GM12878 (cell line): ENCODE results near the gene KDM4F. TPM values are rescaled to one million over a fixed set of nuclear protein-coding genes. Genes with fewer than 3 reads are reported as not detected.
"Not testable (repeated sequence)": the region's sequence is repeated elsewhere in the genome, so short reads cannot be mapped to it uniquely, and the experiment has no call there.

ENCODE experiments used
- ATAC-seq: fragments of 200-7000 bp; cut with Tn5 transposase; 3 replicates; pipeline ENCODE4 v1.9.1; 2020; ENCODE audit warnings: mild to moderate bottlenecking, moderate library complexity
- Bru-seq: library from RNA; stranded (reverse); fragments of 400-500 nt; gene quantifications from one replicate; lab custom pipeline; 2021; lab: Mats Ljungman, UMichigan
- BruChase-seq, 2 experiments: library from RNA; stranded (reverse); fragments of 400-500 nt; gene quantifications; one replicate each; lab custom pipeline; 2021; lab: Mats Ljungman, UMichigan
- BruUV-seq: library from RNA; stranded (reverse); fragments of 400-500 nt; replicated peaks from 2 replicates; lab custom pipeline; 2021; lab: Mats Ljungman, UMichigan
- CTCF ChIA-PET: fragments of 300-600 bp; sonication (Branson Sonifier 250); formaldehyde crosslinking; extraction: SDS; loops from one replicate; lab custom pipeline; 2021; ENCODE audit warnings: inconsistent platforms; lab: Yijun Ruan, JAX
- POLR2A ChIA-PET: fragments of 350-600 bp; formaldehyde crosslinking; extraction: SDS; loops from one replicate; lab custom pipeline; 2021; ENCODE audit warnings: inconsistent platforms; lab: Charles Lee
- RAD21 ChIA-PET: fragments of 300-600 bp; sonication (Branson Sonifier 250); formaldehyde crosslinking; loops from one replicate; lab custom pipeline; 2023; ENCODE audit warnings: antibody characterized with exemption; ENCODE audit not compliant: unreplicated experiment; lab: Charles Lee
- SMC1A ChIA-PET: fragments of 300-600 bp; sonication (Branson Sonifier 250); formaldehyde crosslinking; loops from one replicate; lab custom pipeline; 2023; ENCODE audit not compliant: unreplicated experiment, uncharacterized antibody; lab: Charles Lee
- DNase-seq: peaks from one replicate; pipeline ENCODE4 v3.0.0-alpha.2; 2011; ENCODE audit warnings: low read depth, low spot score
- FAIRE-seq: peaks from 3 replicates; lab custom pipeline; 2011; peaks lifted over from hg19 to GRCh38; lab: Jason Lieb, UNC
- H2AFZ ChIP-seq: 2 replicates; pipeline ENCODE4 v1.6.0; 2011; ENCODE audit warnings: low read depth, low read length, control low read depth; ENCODE audit not compliant: control insufficient read depth
- H3K27ac ChIP-seq: 2 replicates; pipeline ENCODE4 v1.5.1; 2011; ENCODE audit warnings: control low read depth; ENCODE audit not compliant: control insufficient read depth, insufficient read depth
- H3K27me3 ChIP-seq, 2 experiments: replicated peaks in 1 of 2; 2 replicates each; pipeline versions ENCODE4 v1.6.0 to v1.6.1; 2011; ENCODE audit warnings: low read length in 1 of 2; ENCODE audit not compliant: control insufficient read depth in 2 of 2, insufficient read depth in 2 of 2
- H3K36me3 ChIP-seq, 2 experiments: 2 replicates each; pipeline ENCODE4 v1.5.1; 2011; ENCODE audit warnings: low read length in 1 of 2; ENCODE audit not compliant: control insufficient read depth in 2 of 2, insufficient read depth in 2 of 2
- H3K4me1 ChIP-seq: 2 replicates; pipeline ENCODE4 v1.6.1; 2011; ENCODE audit warnings: mild to moderate bottlenecking, low read length, moderate library complexity, mixed read lengths; ENCODE audit not compliant: control insufficient read depth, insufficient read depth
- H3K4me2 ChIP-seq: 2 replicates; pipeline ENCODE4 v1.6.0; 2011; ENCODE audit warnings: control low read depth; ENCODE audit not compliant: control insufficient read depth, insufficient read depth
- H3K4me3 ChIP-seq: fragments of 200-600 bp; sonication (generic); 2 replicates; pipeline ENCODE4 v1.5.1; 2016
- H3K79me2 ChIP-seq: 2 replicates; pipeline ENCODE4 v1.6.0; 2011; ENCODE audit warnings: low read length; ENCODE audit not compliant: control insufficient read depth, insufficient read depth
- H3K9ac ChIP-seq: 2 replicates; pipeline ENCODE4 v1.8.0; 2011; ENCODE audit warnings: low read length, control low read depth, mixed read lengths; ENCODE audit not compliant: control insufficient read depth, insufficient read depth
- H3K9me3 ChIP-seq: replicated peaks from 3 replicates; pipeline ENCODE4 v1.5.1; 2011; ENCODE audit warnings: mild to moderate bottlenecking, low read length; ENCODE audit not compliant: control insufficient read depth, insufficient read depth
- H4K20me1 ChIP-seq: 2 replicates; pipeline ENCODE4 v1.6.0; 2011; ENCODE audit not compliant: control insufficient read depth, insufficient read depth
- DPF2 ChIP-seq: fragments of 450-650 bp; IDR thresholded peaks from 2 replicates; pipeline ENCODE4 v1.6.1; 2017; ENCODE audit warnings: mild to moderate bottlenecking
- EGR1 ChIP-seq, 2 experiments: IDR thresholded peaks; 1 replicate in 1 of 2; 2 replicates in 1 of 2; pipeline ENCODE4 v1.6.1; 2011 to 2012; ENCODE audit warnings: low read depth in 2 of 2, low read length in 2 of 2, borderline replicate concordance in 1 of 2, mild to moderate bottlenecking in 1 of 2, moderate library complexity in 1 of 2
- IRF4 ChIP-seq: IDR thresholded peaks from 2 replicates; pipeline ENCODE4 v1.6.1; 2011; ENCODE audit warnings: low read depth, low read length
- MYB ChIP-seq: fragments of 150-350 bp; IDR thresholded peaks from 2 replicates; pipeline ENCODE4 v1.6.1; 2014; ENCODE audit warnings: mild to moderate bottlenecking, low read depth, low read length, borderline replicate concordance
- NR2C2 ChIP-seq: IDR thresholded peaks from 2 replicates; pipeline ENCODE4 v1.6.1; 2011; ENCODE audit warnings: borderline replicate concordance, low read depth; ENCODE audit not compliant: control insufficient read depth, insufficient read length
- NR2F1 ChIP-seq: fragments of 450-650 bp; conservative IDR thresholded peaks from 2 replicates; pipeline ENCODE4 v1.6.1; 2017; ENCODE audit warnings: mild to moderate bottlenecking
- WRNIP1 ChIP-seq: IDR thresholded peaks from 2 replicates; pipeline ENCODE4 v1.6.1; 2011; ENCODE audit warnings: low read depth, low read length, improper control_type of control experiment, borderline replicate concordance
- ZNF687 ChIP-seq: fragments of 450-650 bp; IDR thresholded peaks from 2 replicates; pipeline ENCODE4 v1.6.1; 2017; ENCODE audit warnings: mild to moderate bottlenecking, moderate library complexity
- WGBS: methylation state at CpG from one replicate; pipeline ENCODE4 v1.1.6; 2016; ENCODE audit warnings: low lambda C conversion rate; ENCODE audit not compliant: insufficient replicate concordance, insufficient coverage; ENCODE audit errors: missing lambda C conversion rate; 5-methylcytosine and 5-hydroxymethylcytosine counted together
- in situ Hi-C: fragments of 300-500 bp; cut with MboI; formaldehyde crosslinking; loops from 9 replicates; pipeline ENCODE4 v1.14.3; 2018; ENCODE audit warnings: mixed read lengths
- intact Hi-C: fragments of 100-400 bp; cut with micrococcal nuclease; formaldehyde crosslinking; loops from one replicate; pipeline ENCODE4 v1.14.2; 2022; ENCODE audit not compliant: unreplicated experiment
- long read RNA-seq, 2 experiments: library from polyadenylated mRNA; unstranded; transcript quantifications; one replicate each; pipeline ENCODE4 v2.0.0, GENCODE V29; 2019 to 2020
- polyA minus RNA-seq, 3 experiments: library from RNA; depleted of rRNA, polyadenylated mRNA; stranded (reverse); fragments of >200 nt; gene quantifications; 2 replicates each; pipeline ENCODE4 v1.2.3, GENCODE V29; 2011
- polyA plus RNA-seq, 11 experiments: library from polyadenylated mRNA; depleted of rRNA in 4 of 11; unstranded in 6 of 11; stranded (reverse) in 5 of 11; fragments of >200 nt; fragmentation: Nextera tagmentation in 4 of 11; fragmentation: Illumina TruSeq in 1 of 11; extraction: Ambion mirVana in 4 of 11; extraction: Trizol in 1 of 11; gene quantifications; 1 replicate in 1 of 11; 2 replicates in 10 of 11; pipeline versions ENCODE4 v1.2.1 to v1.2.3, GENCODE V29; 2011 to 2016; ENCODE audit warnings: inconsistent platforms in 2 of 11, missing spikeins in 2 of 11, low read depth in 1 of 11
- total RNA-seq, 4 experiments: library from RNA; depleted of rRNA in 3 of 4; stranded (reverse); fragments of >200 nt in 3 of 4; fragmentation: Illumina TruSeq in 1 of 4; extraction: Trizol in 1 of 4; gene quantifications; 2 replicates each; pipeline versions ENCODE4 v1.2.1 to v1.2.3, GENCODE V29; 2013 to 2021
- TF ChIP-seq, protein P1 (sequence below): IDR thresholded peaks from 2 replicates; pipeline ENCODE4 v1.6.1; 2012; ENCODE audit warnings: low read depth, low read length, improper control_type of control experiment

Gene KDM4F
- not detected in 2 replicates for total RNA-seq (2013; cell fraction: nucleolus; rRNA removed)
- not detected in 2 replicates for total RNA-seq (2014; rRNA removed)
- not detected in 2 replicates for total RNA-seq (2014; rRNA removed; fragmentation: Illumina TruSeq; extraction: Trizol)
- total RNA-seq (2021) = not detected in 2 replicates
- not detected for polyA plus RNA-seq (2011; ENCODE audit: low read depth)
- not detected in 2 replicates for polyA plus RNA-seq (2011; rRNA removed)
- polyA plus RNA-seq (2011; cell fraction: cytosol; rRNA removed) = not detected in 2 replicates
- polyA plus RNA-seq (2011; cell fraction: nucleus; rRNA removed) = not detected in 2 replicates
- polyA plus RNA-seq (2012) = not detected in 2 replicates
- not detected in 2 replicates for polyA plus RNA-seq (2014; fragmentation: Illumina TruSeq; extraction: Trizol)
- polyA plus RNA-seq (2014; fragmentation: Nextera tagmentation; extraction: Ambion mirVana) = not detected
- polyA plus RNA-seq (2014; rRNA removed) = not detected in 2 replicates
- not detected for polyA plus RNA-seq (2016; fragmentation: Nextera tagmentation; extraction: Ambion mirVana)
- polyA minus RNA-seq (2011; rRNA and poly(A)+ RNA removed) = not detected in 2 replicates
- not detected in 2 replicates for polyA minus RNA-seq (2011; cell fraction: cytosol; rRNA and poly(A)+ RNA removed)
- not detected in 2 replicates for polyA minus RNA-seq (2011; cell fraction: nucleus; rRNA and poly(A)+ RNA removed)
- not detected for Bru-seq, nascent RNA
- not detected for BruChase-seq, experiment 1, labeled RNA remaining after a 6-hour chase
- not detected for BruChase-seq, experiment 2, labeled RNA remaining after a 2-hour chase
- long read RNA-seq, experiment 1 = 0 reads
- long read RNA-seq, experiment 2 = 0 reads

GRCh38 chr11:95049122-95049521, at the start of gene KDM4F:
KDM4F (plus strand) TSS chr11:95049422.
- H3K4me3 ChIP-seq, H2AFZ ChIP-seq, BruUV-seq, CTCF ChIA-PET, H3K4me2 ChIP-seq, intact Hi-C loops, H3K27ac ChIP-seq, RAD21 ChIA-PET, H3K9me3 ChIP-seq, H3K79me2 ChIP-seq, FAIRE-seq, H3K36me3 ChIP-seq, SMC1A ChIA-PET, in situ Hi-C loops, H3K27me3 ChIP-seq, DNase-seq, H3K4me1 ChIP-seq, ATAC-seq, H3K9ac ChIP-seq, POLR2A ChIA-PET, H4K20me1 ChIP-seq: not testable (repeated sequence)
- WGBS = 28% methylated on average over 3 of the region's 3 CpGs

DNA sequence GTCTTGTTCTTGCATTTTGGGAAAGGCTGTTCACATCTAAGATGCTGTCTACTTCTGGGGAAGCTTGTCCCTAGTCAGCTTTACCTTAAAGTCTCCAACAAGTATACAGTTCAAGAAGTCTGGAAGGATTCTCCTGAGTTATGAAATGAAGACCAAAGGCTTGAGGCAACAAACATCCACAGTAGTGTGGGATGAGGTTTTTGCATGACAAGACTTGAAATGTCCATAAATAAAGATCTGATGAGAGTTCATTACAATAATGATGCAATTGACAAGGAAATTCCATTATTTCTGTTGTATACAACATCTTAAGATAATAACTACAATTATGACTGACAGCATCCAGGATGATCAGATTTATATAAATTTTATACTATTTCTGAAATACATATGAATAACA, 45.5 kb upstream of the KDM4F start:
- ATAC-seq (no peak), FAIRE-seq (no peak), DNase-seq (no peak)
- H3K79me2 ChIP-seq = no peaks in the 10 kb centered on the region
- no peak overlapping the region for H3K4me3 ChIP-seq
- intact Hi-C loops (no loop called here), in situ Hi-C loops (no loop called here)
- no peaks in the 10 kb centered on the region; a peak in 1 of 4 replicates for H3K27me3 ChIP-seq
- ChIA-PET RAD21 (no interaction called here), CTCF (no interaction called here), SMC1A (no interaction called here), POLR2A (no interaction called here)
- no peaks in the 10 kb centered on the region for H3K9me3 ChIP-seq
- no TSS peak for BruUV-seq
- no peaks in the 10 kb centered on the region for H4K20me1 ChIP-seq
- no peaks in the 10 kb centered on the region for H3K36me3 ChIP-seq
- H3K4me2 ChIP-seq = no peak overlapping the region
- no peak overlapping the region for H3K9ac ChIP-seq
- H3K4me1 ChIP-seq = no peaks in the 10 kb centered on the region
- no peak overlapping the region for H2AFZ ChIP-seq
- no peak overlapping the region for H3K27ac ChIP-seq
- no peak for TF ChIP-seq NR2F1
- TF ChIP-seq, protein P1, sequence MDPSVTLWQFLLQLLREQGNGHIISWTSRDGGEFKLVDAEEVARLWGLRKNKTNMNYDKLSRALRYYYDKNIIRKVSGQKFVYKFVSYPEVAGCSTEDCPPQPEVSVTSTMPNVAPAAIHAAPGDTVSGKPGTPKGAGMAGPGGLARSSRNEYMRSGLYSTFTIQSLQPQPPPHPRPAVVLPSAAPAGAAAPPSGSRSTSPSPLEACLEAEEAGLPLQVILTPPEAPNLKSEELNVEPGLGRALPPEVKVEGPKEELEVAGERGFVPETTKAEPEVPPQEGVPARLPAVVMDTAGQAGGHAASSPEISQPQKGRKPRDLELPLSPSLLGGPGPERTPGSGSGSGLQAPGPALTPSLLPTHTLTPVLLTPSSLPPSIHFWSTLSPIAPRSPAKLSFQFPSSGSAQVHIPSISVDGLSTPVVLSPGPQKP = no peak
- TF ChIP-seq NR2C2 = no peak
- no peak for TF ChIP-seq ZNF687
- no peak for TF ChIP-seq IRF4
- no peak for TF ChIP-seq EGR1 (IDR thresholded peaks at IDR 0.05; ENCODE audit: borderline replicate concordance in 1 of 2, low read depth in 2 of 2, low read length in 2 of 2)
- TF ChIP-seq WRNIP1 = no peak
- TF ChIP-seq DPF2 = no peak
- TF ChIP-seq MYB = no peak
